HG02970 (cell line): ENCODE data around the gene LRMDA.

ENCODE experiments used
- ATAC-seq: cut with Tn5 transposase; IDR thresholded peaks from one replicate; pipeline ENCODE4 v1.9.1; 2021; ENCODE audit warnings: mild to moderate bottlenecking, moderate library complexity, moderate number of reproducible peaks; ENCODE audit not compliant: unreplicated experiment, low FRiP score

LRMDA gene

GRCh38 chr10:75653761-75654160 lies 222.3 kb downstream of the LRMDA start:
- no peak for ATAC-seq

GRCh38 chr10:75654171-75654771 lies 222.8 kb downstream of the LRMDA start:
- ATAC-seq = no peak

GRCh38 chr10:75654772-75655171 lies 223.3 kb downstream of the LRMDA start:
- ATAC-seq = no peak

GRCh38 chr10:75655791-75656451 lies 224.5 kb downstream of the LRMDA start:
- ATAC-seq = no peak

GRCh38 chr10:75657351-75657750 lies 225.9 kb downstream of the LRMDA start:
- no peak for ATAC-seq

GRCh38 chr10:75658036-75658435 lies 226.6 kb downstream of the LRMDA start:
- no peak for ATAC-seq

- ATAC-seq = no peak
These were observed 227.1 kb downstream of the LRMDA start for GRCh38 chr10:75658496-75658895.

GRCh38 chr10:75658915-75659314 lies 227.5 kb downstream of the LRMDA start:
- no peak for ATAC-seq

GRCh38 chr10:75660823-75661222 lies 229.4 kb downstream of the LRMDA start:
- no peak for ATAC-seq

GRCh38 chr10:75662715-75663114 lies 231.3 kb downstream of the LRMDA start:
- ATAC-seq = no peak

- no peak for ATAC-seq
These were observed 232.7 kb downstream of the LRMDA start for GRCh38 chr10:75663947-75664664.

- no peak for ATAC-seq
These were observed 233.5 kb downstream of the LRMDA start for GRCh38 chr10:75664968-75665367.

- no peak for ATAC-seq
These were observed 234.3 kb downstream of the LRMDA start for GRCh38 chr10:75665707-75666106.

GRCh38 chr10:75672111-75672671 lies 240.8 kb downstream of the LRMDA start:
- ATAC-seq = no peak

- no peak for ATAC-seq
These were observed 241.4 kb downstream of the LRMDA start for GRCh38 chr10:75672842-75673241.

- no peak for ATAC-seq
These were observed 246.1 kb downstream of the LRMDA start for GRCh38 chr10:75677541-75677940.

- ATAC-seq = no peak
These were observed 247.1 kb downstream of the LRMDA start for GRCh38 chr10:75678527-75678926.

- ATAC-seq = no peak
These were observed 248.1 kb downstream of the LRMDA start for GRCh38 chr10:75679536-75679935.

GRCh38 chr10:75681334-75681733 lies 249.9 kb downstream of the LRMDA start:
- ATAC-seq = no peak

- ATAC-seq = no peak
These were observed 251.5 kb downstream of the LRMDA start for GRCh38 chr10:75682649-75683557.
